Calu3 (cell line): ENCODE measurements around the gene DNAJC12. TPM values are rescaled to one million over a fixed set of nuclear protein-coding genes. Genes with fewer than 3 reads are reported as not detected.

ENCODE experiments used
- BruUV-seq: library from RNA; stranded (reverse); fragments of 400-500 nt; replicated peaks from 2 replicates; lab custom pipeline; 2021; lab: Mats Ljungman, UMichigan
- CTCF ChIA-PET: fragments of 300-600 bp; sonication (Branson Sonifier 250); formaldehyde crosslinking; loops from one replicate; lab custom pipeline; 2022; ENCODE audit warnings: antibody characterized with exemption; lab: Charles Lee
- DNase-seq: peaks from one replicate; pipeline ENCODE4 v3.0.0; 2022
- H3K27ac Mint-ChIP-seq: one replicate; pipeline ENCODE4 v1.8.0; 2022; ENCODE audit warnings: mixed read lengths; ENCODE audit not compliant: unreplicated experiment
- H3K27me3 Mint-ChIP-seq: one replicate; pipeline ENCODE4 v1.8.0; 2022; ENCODE audit warnings: mixed read lengths; ENCODE audit not compliant: unreplicated experiment
- H3K36me3 Mint-ChIP-seq: one replicate; pipeline ENCODE4 v1.8.0; 2022; ENCODE audit warnings: mild to moderate bottlenecking, moderate library complexity, mixed read lengths; ENCODE audit not compliant: insufficient read depth, unreplicated experiment
- H3K4me1 Mint-ChIP-seq: one replicate; pipeline ENCODE4 v1.8.0; 2022; ENCODE audit warnings: mild to moderate bottlenecking, low read depth, mixed read lengths; ENCODE audit not compliant: unreplicated experiment
- H3K4me3 Mint-ChIP-seq: one replicate; pipeline ENCODE4 v1.8.0; 2022; ENCODE audit warnings: mild to moderate bottlenecking, low read depth, moderate library complexity, mixed read lengths; ENCODE audit not compliant: unreplicated experiment
- H3K9me3 Mint-ChIP-seq: one replicate; pipeline ENCODE4 v1.8.0; 2022; ENCODE audit warnings: low read depth, mixed read lengths; ENCODE audit not compliant: unreplicated experiment
- CTCF ChIP-seq: fragments of 200-600 bp; IDR thresholded peaks from one replicate; pipeline ENCODE4 v1.8.0; 2022; ENCODE audit warnings: antibody characterized with exemption; ENCODE audit not compliant: unreplicated experiment
- intact Hi-C: fragments of 100-400 bp; cut with micrococcal nuclease; formaldehyde crosslinking; loops from one replicate; pipeline ENCODE4 v1.10.0; 2022; ENCODE audit not compliant: unreplicated experiment
- total RNA-seq: library from RNA; stranded (reverse); gene quantifications from 2 replicates; pipeline ENCODE4 v1.2.3, GENCODE V29; 2022

DNAJC12 gene
- total RNA-seq, 1 experiment from 2014 or later: 0.80 TPM

- Mint-ChIP-seq H3K27ac (no peak overlapping the region), H3K9me3 (no peaks in the 10 kb centered on the region), H3K27me3 (no peaks in the 10 kb centered on the region), H3K36me3 (no peaks in the 10 kb centered on the region), H3K4me3 (no peak overlapping the region), H3K4me1 (peaks cover 27% of the 10 kb centered on the region)
- intact Hi-C loops: no loop called here
- no peak for DNase-seq
- BruUV-seq: no TSS peak
- no peak for TF ChIP-seq CTCF
- CTCF ChIA-PET: interaction anchor here (1.9 kb wide), 1 partner anchor 28 kb away, joined by 8 read pairs; no protein-coding TSS in a partner anchor
These were observed 21.3 kb downstream of the DNAJC12 start for GRCh38 chr10:67816719-67817118.

GRCh38 chr10:67815571-67816059 lies 22.4 kb downstream of the DNAJC12 start:
- Mint-ChIP-seq H3K27ac (no peak overlapping the region), H3K9me3 (no peaks in the 10 kb centered on the region), H3K27me3 (no peaks in the 10 kb centered on the region), H3K36me3 (no peaks in the 10 kb centered on the region), H3K4me3 (no peak overlapping the region), H3K4me1 (peaks cover 23% of the 10 kb centered on the region)
- TF ChIP-seq CTCF: no peak
- CTCF ChIA-PET: interaction anchor here (0.6 to 1.9 kb wide), 3 partner anchors 14 to 278 kb away, joined by 3 to 9 read pairs (median 8); no protein-coding TSS in a partner anchor
- intact Hi-C loops: no loop called here
- BruUV-seq: no TSS peak
- DNase-seq: no peak

GRCh38 chr10:67812007-67812406 lies 26.0 kb downstream of the DNAJC12 start:
- no peaks in the 10 kb centered on the region for H3K27me3 Mint-ChIP-seq
- TF ChIP-seq CTCF: no peak
- intact Hi-C loops: no loop called here
- DNase-seq: no peak
- H3K4me3 Mint-ChIP-seq: no peak overlapping the region
- no TSS peak for BruUV-seq
- CTCF ChIA-PET: interaction anchor here (0.5 kb wide), 1 partner anchor 441 kb away, joined by 4 read pairs; no protein-coding TSS in a partner anchor
- no peaks in the 10 kb centered on the region for H3K9me3 Mint-ChIP-seq
- peaks cover 5% of the 10 kb centered on the region for H3K4me1 Mint-ChIP-seq
- no peak overlapping the region for H3K27ac Mint-ChIP-seq
- H3K36me3 Mint-ChIP-seq: no peaks in the 10 kb centered on the region

- Mint-ChIP-seq H3K36me3 (no peaks in the 10 kb centered on the region), H3K4me3 (no peak overlapping the region), H3K27me3 (no peaks in the 10 kb centered on the region), H3K9me3 (no peaks in the 10 kb centered on the region), H3K27ac (no peak overlapping the region), H3K4me1 (peaks cover 2% of the 10 kb centered on the region)
- intact Hi-C loops: no loop called here
- DNase-seq: no peak
- no TSS peak for BruUV-seq
- CTCF ChIA-PET: no interaction called here
- no peak for TF ChIP-seq CTCF
These were observed 28.9 kb downstream of the DNAJC12 start for GRCh38 chr10:67809107-67809506.
